GM12801 (cell line): ENCODE results near the gene LRRC30.

Experiments used
- TF ChIP-seq, protein P1 (sequence below): IDR thresholded peaks from one replicate; pipeline ENCODE4 v1.5.1; 2011; ENCODE audit warnings: control low read depth; ENCODE audit not compliant: insufficient read length; ENCODE audit errors: extremely low read depth

Gene LRRC30

GRCh38 chr18:7224198-7224597, 6.7 kb upstream of the LRRC30 start:
- TF ChIP-seq, protein P1, sequence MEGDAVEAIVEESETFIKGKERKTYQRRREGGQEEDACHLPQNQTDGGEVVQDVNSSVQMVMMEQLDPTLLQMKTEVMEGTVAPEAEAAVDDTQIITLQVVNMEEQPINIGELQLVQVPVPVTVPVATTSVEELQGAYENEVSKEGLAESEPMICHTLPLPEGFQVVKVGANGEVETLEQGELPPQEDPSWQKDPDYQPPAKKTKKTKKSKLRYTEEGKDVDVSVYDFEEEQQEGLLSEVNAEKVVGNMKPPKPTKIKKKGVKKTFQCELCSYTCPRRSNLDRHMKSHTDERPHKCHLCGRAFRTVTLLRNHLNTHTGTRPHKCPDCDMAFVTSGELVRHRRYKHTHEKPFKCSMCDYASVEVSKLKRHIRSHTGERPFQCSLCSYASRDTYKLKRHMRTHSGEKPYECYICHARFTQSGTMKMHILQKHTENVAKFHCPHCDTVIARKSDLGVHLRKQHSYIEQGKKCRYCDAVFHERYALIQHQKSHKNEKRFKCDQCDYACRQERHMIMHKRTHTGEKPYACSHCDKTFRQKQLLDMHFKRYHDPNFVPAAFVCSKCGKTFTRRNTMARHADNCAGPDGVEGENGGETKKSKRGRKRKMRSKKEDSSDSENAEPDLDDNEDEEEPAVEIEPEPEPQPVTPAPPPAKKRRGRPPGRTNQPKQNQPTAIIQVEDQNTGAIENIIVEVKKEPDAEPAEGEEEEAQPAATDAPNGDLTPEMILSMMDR, result no peak

DNA sequence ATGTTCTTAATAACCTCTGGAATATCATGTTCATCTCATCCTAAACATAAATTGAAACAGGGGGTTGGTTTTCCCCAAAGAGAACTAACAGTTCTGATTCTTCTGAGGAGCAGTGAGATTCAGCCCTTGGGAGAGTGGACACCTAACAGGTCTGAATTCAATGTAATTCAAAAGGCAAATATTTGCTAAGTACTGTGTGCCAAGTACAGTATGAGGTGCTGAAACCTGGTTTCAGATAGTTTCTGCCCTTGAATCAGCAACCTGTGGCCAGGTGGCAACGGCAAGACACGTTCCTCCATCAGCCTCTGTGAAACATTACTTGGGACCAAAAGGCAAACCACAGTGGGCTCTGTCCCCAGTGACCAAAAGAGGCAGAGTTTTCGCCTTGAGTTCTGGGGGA, 1.3 kb downstream of the LRRC30 start:
- TF ChIP-seq, protein P1, result no peak

GRCh38 chr18:7233134-7233810, 2.4 kb downstream of the LRRC30 start:
- TF ChIP-seq, protein P1, result no peak

DNA sequence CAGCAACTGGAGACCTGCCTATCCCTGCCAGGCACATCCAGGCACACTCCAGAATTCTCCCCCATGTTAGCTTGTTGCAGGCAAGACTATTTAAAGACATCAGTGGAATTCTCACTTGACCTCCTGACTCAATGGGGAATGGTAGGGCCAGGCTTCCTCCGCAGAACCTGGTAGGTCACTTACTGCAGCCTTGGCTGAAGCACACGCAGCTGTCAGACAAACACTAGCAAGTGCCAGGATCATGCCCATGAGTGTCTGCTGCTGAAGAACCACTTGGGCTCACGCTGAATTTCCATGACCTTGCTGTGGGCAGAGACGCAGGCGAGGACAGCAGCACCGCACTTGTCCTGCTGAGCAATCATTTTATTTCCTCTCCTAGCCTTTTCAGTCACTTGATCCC, 3.2 kb downstream of the LRRC30 start:
- TF ChIP-seq, protein P1, result no peak

- TF ChIP-seq, protein P1, result no peak
Measured at GRCh38 chr18:7234956-7235355, 4.1 kb downstream of the LRRC30 start.

- TF ChIP-seq, protein P1, result no peak
Measured at GRCh38 chr18:7236072-7236471, 5.2 kb downstream of the LRRC30 start.

DNA sequence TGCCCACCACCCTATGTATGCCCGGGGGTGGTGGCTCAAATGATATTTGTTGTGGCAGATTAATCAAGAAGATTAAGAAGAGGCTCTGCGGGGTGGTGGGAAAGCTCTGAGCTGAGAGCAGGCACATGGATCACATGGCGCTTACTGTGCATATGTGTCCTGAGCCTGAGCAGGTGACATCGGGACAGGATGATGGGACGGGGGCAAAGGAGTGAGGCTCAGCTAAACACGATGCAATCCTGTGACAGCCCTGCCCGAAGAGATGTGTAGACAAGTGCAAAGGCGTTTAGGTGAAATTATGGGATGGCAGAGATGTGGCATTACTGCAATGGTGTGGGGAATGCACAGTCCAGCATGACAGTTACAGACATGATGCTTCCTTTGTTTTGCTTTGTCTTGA, 6.0 kb downstream of the LRRC30 start:
- TF ChIP-seq, protein P1, result no peak
